Keratinocyte (primary cell): ENCODE data around the gene MANEAL.

Experiments
- CTCF ChIP-seq, 3 experiments: IDR thresholded peaks in 1 of 3; conservative IDR thresholded peaks in 1 of 3; optimal IDR thresholded peaks in 1 of 3; 2 replicates in 2 of 3; 3 replicates in 1 of 3; pipeline versions ENCODE3 to v1.5.1; 2011; ENCODE audit warnings: low read length in 3 of 3, mild to moderate bottlenecking in 3 of 3, moderate library complexity in 2 of 3, control low read depth in 1 of 3, inconsistent platforms in 1 of 3; ENCODE audit not compliant: insufficient read depth in 2 of 3; ENCODE audit errors: extremely low read depth in 1 of 3
- EZH2 ChIP-seq: IDR thresholded peaks from one replicate; pipeline ENCODE4 v1.6.1; 2012; ENCODE audit warnings: inconsistent platforms, mild to moderate bottlenecking, low read length, moderate library complexity

GRCh38 chr1:37821481-37821880 is 27.8 kb downstream of the MANEAL start:
- no peak for TF ChIP-seq CTCF (optimal IDR thresholded peaks at IDR 0.05 in 1 of 3, IDR thresholded peaks at IDR 0.05 in 1 of 3, conservative IDR thresholded peaks at IDR 0.05 in 1 of 3; ENCODE audit: extremely low read depth in 1 of 3, insufficient read depth in 2 of 3, low read length in 3 of 3)
- TF ChIP-seq EZH2: no peak
